Naive B cell (primary cell): ENCODE results near the gene ERC2. TPM values are rescaled to one million over a fixed set of nuclear protein-coding genes. Genes with fewer than 3 reads are reported as not detected.

Source experiments
- ATAC-seq, 2 donors: fragments of 150-1000 bp; cut with Tn5 transposase; 2 replicates each; pipeline ENCODE4 v1.10.0; 2021; ENCODE audit warnings: low read depth in 2 of 2, mild to moderate bottlenecking in 2 of 2, moderate library complexity in 2 of 2
- DNase-seq: peaks from one replicate; pipeline ENCODE4 v3.0.0; 2022
- H3K27ac Mint-ChIP-seq, 6 donors: one replicate each; pipeline ENCODE4 v1.8.0; 2020 to 2022; ENCODE audit warnings: mild to moderate bottlenecking in 6 of 6, mixed read lengths in 6 of 6, moderate library complexity in 5 of 6, inconsistent platforms in 2 of 6
- H3K27me3 Mint-ChIP-seq, 3 donors: one replicate each; pipeline ENCODE4 v1.8.0; 2021 to 2022; ENCODE audit warnings: mixed read lengths in 3 of 3, mild to moderate bottlenecking in 1 of 3
- H3K36me3 Mint-ChIP-seq, 2 donors: one replicate each; pipeline ENCODE4 v1.8.0; 2020 to 2022; ENCODE audit warnings: mixed read lengths in 2 of 2, inconsistent platforms in 1 of 2, mild to moderate bottlenecking in 1 of 2
- H3K4me1 Mint-ChIP-seq, 3 donors: one replicate each; pipeline ENCODE4 v1.8.0; 2020 to 2022; ENCODE audit warnings: mixed read lengths in 3 of 3, inconsistent platforms in 1 of 3, mild to moderate bottlenecking in 1 of 3, moderate library complexity in 1 of 3
- H3K4me3 Mint-ChIP-seq, 8 donors: one replicate each; pipeline ENCODE4 v1.8.0; 2020 to 2022; ENCODE audit warnings: mild to moderate bottlenecking in 8 of 8, mixed read lengths in 8 of 8, moderate library complexity in 8 of 8, inconsistent platforms in 2 of 8
- H3K9me3 Mint-ChIP-seq, 7 donors: one replicate each; pipeline ENCODE4 v1.8.0; 2020 to 2022; ENCODE audit warnings: mixed read lengths in 7 of 7, mild to moderate bottlenecking in 5 of 7, inconsistent platforms in 2 of 7, moderate library complexity in 1 of 7
- polyA plus RNA-seq, 6 donors: library from polyadenylated mRNA; unstranded; fragments of 300-500 nt; fragmentation: Illumina TruSeq; gene quantifications; one replicate each; pipeline ENCODE4 v1.2.3, GENCODE V29; 2021; ENCODE audit warnings: low read depth in 6 of 6

ERC2 gene
- polyA plus RNA-seq, 6 donors from 2014 or later = not detected

DNA sequence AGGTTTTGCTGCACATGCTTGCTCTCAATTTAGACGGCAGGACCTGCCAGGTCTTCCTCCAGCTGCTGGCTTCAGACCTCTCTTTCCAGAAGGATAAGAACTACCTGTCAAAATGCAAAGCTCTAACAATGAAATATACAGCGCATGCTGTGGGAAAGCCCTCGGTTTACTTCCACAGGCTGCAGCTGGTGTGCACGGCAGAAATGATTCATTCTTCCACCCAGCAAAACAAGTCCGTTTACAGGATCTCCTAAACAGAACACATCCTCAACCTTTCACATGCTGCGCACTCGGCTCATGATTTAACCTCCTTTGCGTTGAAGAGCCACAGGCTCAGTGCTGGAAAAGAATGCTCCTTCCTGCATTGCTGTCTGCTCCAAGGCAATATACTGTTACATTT lies 888.8 kb downstream of the ERC2 start:
- Mint-ChIP-seq H3K36me3 (no peaks in the 10 kb centered on the region), H3K4me1 (no peaks in the 10 kb centered on the region), H3K9me3 (peaks cover 0 to 4% (median 0%) of the 10 kb centered on the region in 7 donors)

DNA sequence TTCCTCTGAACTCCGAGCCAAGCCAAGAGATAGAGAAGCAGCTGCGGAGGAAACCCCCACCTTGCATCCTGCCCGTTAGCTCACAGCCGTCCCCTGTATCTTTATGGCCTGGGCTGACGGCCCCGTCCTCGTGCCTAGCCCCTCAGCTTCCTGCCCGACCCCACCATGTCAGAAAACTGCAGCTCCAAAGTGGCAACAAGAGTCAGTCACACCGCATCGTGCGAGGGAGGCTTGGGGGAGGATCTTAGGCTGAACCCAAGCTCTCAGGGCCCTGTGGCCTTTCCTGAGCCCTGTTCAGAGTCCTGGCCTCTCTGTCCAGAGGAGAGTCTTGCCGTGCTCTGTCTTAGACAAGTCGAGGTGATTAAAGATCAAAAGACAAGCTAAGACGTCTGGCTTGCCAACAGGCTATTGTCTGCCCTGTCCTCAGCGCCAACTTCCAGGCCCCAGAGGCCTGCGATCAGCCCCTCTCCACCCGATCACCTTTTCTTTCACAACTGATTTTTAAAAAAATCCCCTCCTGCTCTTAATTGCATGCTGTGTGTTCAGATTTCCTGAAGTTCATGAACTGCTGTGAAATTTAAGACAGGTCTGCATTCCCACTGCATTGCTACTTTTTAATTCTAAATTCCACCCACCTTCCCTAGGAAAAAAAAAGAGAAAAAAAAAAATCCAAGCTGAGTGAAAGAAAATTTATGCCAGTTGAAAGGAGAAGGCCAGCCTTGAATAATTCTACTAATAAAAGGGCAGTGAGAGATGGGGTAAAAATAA lies 891.5 kb downstream of the ERC2 start:
- H3K27me3 Mint-ChIP-seq = peaks cover under 1 to 5% (median under 1%) of the 10 kb centered on the region in 3 donors
- no peak for ATAC-seq
- no peak overlapping the region for H3K27ac Mint-ChIP-seq
- DNase-seq = no peak
- no peaks in the 10 kb centered on the region for H3K4me1 Mint-ChIP-seq
- H3K9me3 Mint-ChIP-seq = peaks cover 0 to 4% (median 0%) of the 10 kb centered on the region in 7 donors
- H3K36me3 Mint-ChIP-seq = no peaks in the 10 kb centered on the region
- H3K4me3 Mint-ChIP-seq = no peak overlapping the region

More for the DNA sequence above, 888.8 kb downstream of the ERC2 start:
- ATAC-seq (no peak), DNase-seq (no peak)
- no peak overlapping the region for H3K27ac Mint-ChIP-seq
- H3K27me3 Mint-ChIP-seq = no peaks in the 10 kb centered on the region
- no peak overlapping the region for H3K4me3 Mint-ChIP-seq

GRCh38 chr3:55574671-55575070 lies 893.6 kb downstream of the ERC2 start:
- Mint-ChIP-seq H3K36me3 (no peaks in the 10 kb centered on the region), H3K27ac (no peak overlapping the region), H3K27me3 (peaks cover 8 to 15% (median 8%) of the 10 kb centered on the region in 3 donors), H3K9me3 (peaks cover 0 to 1% (median 0%) of the 10 kb centered on the region in 7 donors), H3K4me3 (no peak overlapping the region), H3K4me1 (no peaks in the 10 kb centered on the region)
- no peak for DNase-seq
- ATAC-seq = no peak

DNA sequence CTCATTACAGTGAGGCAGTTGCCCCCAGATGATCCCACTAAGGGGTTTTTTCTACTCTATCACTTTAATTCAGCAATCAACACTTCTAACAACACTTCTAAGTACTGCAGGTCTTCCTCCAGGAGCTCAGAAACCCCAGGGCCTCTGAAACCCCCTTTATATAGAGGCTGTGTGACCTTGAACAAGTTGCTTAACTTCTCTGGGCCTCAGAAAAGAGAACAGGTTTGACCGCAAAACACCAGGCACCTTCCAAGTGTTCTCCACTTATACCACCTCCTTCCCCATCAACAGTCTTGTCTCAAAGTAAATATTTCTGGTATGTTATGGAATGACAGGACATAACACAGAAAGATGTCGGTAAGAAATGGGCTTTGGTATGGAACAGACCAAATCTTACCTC lies 895.5 kb downstream of the ERC2 start:
- Mint-ChIP-seq H3K27me3 (peaks cover 8 to 15% (median 14%) of the 10 kb centered on the region in 3 donors), H3K9me3 (peaks cover 0 to 5% (median 1%) of the 10 kb centered on the region in 7 donors), H3K36me3 (no peaks in the 10 kb centered on the region), H3K4me1 (no peaks in the 10 kb centered on the region), H3K27ac (no peak overlapping the region), H3K4me3 (no peak overlapping the region)
- DNase-seq = no peak
- ATAC-seq = no peak

- ATAC-seq (no peak), DNase-seq (no peak)
- Mint-ChIP-seq H3K9me3 (peaks cover 0 to 11% (median 2%) of the 10 kb centered on the region in 7 donors), H3K27ac (no peak overlapping the region), H3K27me3 (peaks cover 11 to 15% (median 14%) of the 10 kb centered on the region in 3 donors), H3K4me1 (no peaks in the 10 kb centered on the region), H3K4me3 (no peak overlapping the region), H3K36me3 (no peaks in the 10 kb centered on the region)
These were observed 896.4 kb downstream of the ERC2 start for GRCh38 chr3:55571913-55572312.

DNA sequence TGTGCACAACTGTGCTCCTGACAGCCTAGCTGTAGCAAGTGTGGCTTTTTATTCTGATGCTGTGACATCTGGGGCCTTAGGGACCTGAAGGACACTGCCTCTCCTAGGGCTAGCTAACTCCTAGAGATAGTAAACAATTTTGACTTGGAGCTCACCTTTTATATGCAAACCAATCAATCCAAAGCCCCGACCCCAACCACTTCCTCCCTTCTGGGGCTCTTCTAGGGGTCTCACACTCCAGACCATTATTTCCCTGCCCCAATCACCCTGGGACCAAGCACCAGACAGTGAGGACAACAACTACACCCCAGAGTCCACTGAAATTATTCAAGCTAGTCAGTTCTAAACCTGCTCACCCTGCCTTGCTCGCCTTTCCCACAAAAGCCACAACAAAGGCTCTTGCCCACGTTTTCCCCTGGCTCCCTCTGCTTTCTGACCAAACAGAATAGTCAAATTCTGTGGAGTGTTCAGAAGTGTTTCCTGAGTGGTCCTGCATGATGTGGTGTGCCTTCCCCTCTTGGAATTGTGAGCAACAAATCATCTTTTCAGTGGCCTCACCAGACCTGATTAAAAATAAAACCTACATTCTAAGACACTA lies 897.0 kb downstream of the ERC2 start:
- Mint-ChIP-seq H3K4me1 (no peaks in the 10 kb centered on the region), H3K27me3 (peaks cover 12 to 15% (median 14%) of the 10 kb centered on the region in 3 donors), H3K36me3 (no peaks in the 10 kb centered on the region), H3K4me3 (no peak overlapping the region), H3K27ac (no peak overlapping the region), H3K9me3 (peaks cover 0 to 11% (median 2%) of the 10 kb centered on the region in 7 donors)
- no peak for ATAC-seq
- no peak for DNase-seq

GRCh38 chr3:55570271-55570711 lies 898.0 kb downstream of the ERC2 start:
- Mint-ChIP-seq H3K4me1 (no peaks in the 10 kb centered on the region), H3K27me3 (peaks cover 12 to 15% (median 14%) of the 10 kb centered on the region in 3 donors), H3K4me3 (no peak overlapping the region), H3K9me3 (peaks cover 0 to 11% (median 2%) of the 10 kb centered on the region in 7 donors), H3K36me3 (no peaks in the 10 kb centered on the region), H3K27ac (peak overlapping the region in 1 of 6 donors; percentile 36)
- DNase-seq = no peak
- no peak for ATAC-seq

DNA sequence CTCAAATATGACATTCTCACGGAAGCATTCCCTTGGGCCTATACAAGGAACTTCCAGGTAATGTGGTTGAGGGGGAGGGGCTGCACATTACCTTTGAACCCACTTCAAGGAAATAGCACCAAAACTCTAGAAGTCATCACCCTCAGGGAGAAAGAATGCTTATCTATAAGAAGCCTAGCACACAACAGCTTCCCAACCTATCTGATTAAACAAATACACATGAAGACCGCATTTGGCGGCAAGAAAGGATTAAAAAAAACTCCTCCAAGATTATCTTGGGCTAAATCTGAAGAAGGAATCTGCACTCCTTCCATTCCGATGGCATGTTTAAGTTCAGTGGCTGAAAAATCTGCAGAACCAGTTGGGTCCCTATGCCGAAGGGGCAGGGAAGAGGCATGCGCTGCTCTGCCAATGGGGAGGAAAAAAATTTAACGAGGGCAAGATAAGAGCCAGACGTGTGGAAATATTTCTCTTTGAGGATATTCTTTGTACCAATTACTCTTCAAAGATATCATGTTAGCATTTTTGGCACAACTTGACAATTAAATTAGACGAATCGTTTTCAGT lies 899.2 kb downstream of the ERC2 start:
- H3K9me3 Mint-ChIP-seq = peaks cover 0 to 11% (median 2%) of the 10 kb centered on the region in 7 donors
- peaks cover 12 to 15% (median 14%) of the 10 kb centered on the region in 3 donors for H3K27me3 Mint-ChIP-seq
- DNase-seq (no peak), ATAC-seq (no peak)
- no peaks in the 10 kb centered on the region for H3K4me1 Mint-ChIP-seq
- no peaks in the 10 kb centered on the region for H3K36me3 Mint-ChIP-seq
- no peak overlapping the region for H3K27ac Mint-ChIP-seq
- H3K4me3 Mint-ChIP-seq = no peak overlapping the region

DNA sequence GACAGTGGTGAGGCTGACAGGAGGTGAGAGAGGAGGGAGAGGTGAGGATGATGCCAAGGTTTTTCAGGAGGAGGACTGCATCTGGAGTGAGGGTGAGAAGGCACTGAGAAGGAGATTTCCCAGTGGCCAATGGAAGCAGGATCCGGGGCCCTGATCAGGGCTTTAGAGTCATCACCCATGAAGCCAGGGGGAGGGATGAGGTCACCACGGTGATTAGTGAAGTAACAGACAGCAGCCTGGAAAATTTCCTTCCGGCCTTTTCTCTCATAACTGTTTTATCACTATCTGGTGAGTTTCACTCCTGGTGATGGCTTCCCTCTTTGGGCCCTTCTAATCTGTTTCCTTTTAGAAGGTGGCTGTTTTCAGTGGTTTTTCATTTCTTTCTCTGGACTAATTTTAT lies 900.7 kb downstream of the ERC2 start:
- Mint-ChIP-seq H3K36me3 (no peaks in the 10 kb centered on the region), H3K4me3 (no peak overlapping the region), H3K27me3 (peaks cover 11 to 14% (median 12%) of the 10 kb centered on the region in 3 donors), H3K27ac (peak overlapping the region in 1 of 6 donors; percentile 21), H3K4me1 (no peaks in the 10 kb centered on the region), H3K9me3 (peaks cover 0 to 11% (median 3%) of the 10 kb centered on the region in 7 donors)
- ATAC-seq (no peak), DNase-seq (no peak)

- no peaks in the 10 kb centered on the region for H3K4me1 Mint-ChIP-seq
- H3K9me3 Mint-ChIP-seq = peaks cover 0 to 11% (median 3%) of the 10 kb centered on the region in 7 donors
- no peak overlapping the region for H3K27ac Mint-ChIP-seq
- H3K36me3 Mint-ChIP-seq = no peaks in the 10 kb centered on the region
- no peak overlapping the region for H3K4me3 Mint-ChIP-seq
- ATAC-seq (no peak), DNase-seq (no peak)
- peaks cover 11 to 14% (median 12%) of the 10 kb centered on the region in 3 donors for H3K27me3 Mint-ChIP-seq
These were observed 901.1 kb downstream of the ERC2 start for GRCh38 chr3:55567121-55567520.

DNA sequence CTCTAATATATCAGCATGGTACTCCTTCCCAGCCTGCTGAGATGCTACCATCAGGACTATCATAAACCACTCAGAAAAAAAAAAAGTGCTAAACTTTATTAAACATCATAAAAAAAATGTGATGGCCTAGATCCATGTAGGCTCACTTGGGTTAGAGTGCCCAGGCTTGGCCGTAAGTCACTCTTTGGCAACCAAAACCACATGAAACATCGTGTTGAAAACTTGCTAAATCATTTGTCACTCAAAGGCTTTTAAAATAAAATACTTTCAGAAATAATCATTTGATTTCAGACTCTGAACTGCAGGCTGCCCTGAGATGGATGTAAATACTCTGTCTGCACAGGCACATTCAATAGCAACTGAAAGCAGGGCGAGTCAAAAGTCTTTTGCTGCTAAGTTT lies 902.7 kb downstream of the ERC2 start:
- H3K4me1 Mint-ChIP-seq = no peaks in the 10 kb centered on the region
- no peak overlapping the region for H3K4me3 Mint-ChIP-seq
- DNase-seq (no peak), ATAC-seq (no peak)
- peaks cover 0 to 6% (median 4%) of the 10 kb centered on the region in 3 donors for H3K27me3 Mint-ChIP-seq
- H3K9me3 Mint-ChIP-seq = peaks cover 0 to 11% (median 3%) of the 10 kb centered on the region in 7 donors
- no peaks in the 10 kb centered on the region for H3K36me3 Mint-ChIP-seq
- H3K27ac Mint-ChIP-seq = no peak overlapping the region

- H3K4me3 Mint-ChIP-seq = no peak overlapping the region
- H3K4me1 Mint-ChIP-seq = no peaks in the 10 kb centered on the region
- H3K9me3 Mint-ChIP-seq = peaks cover 0 to 11% (median 3%) of the 10 kb centered on the region in 7 donors
- DNase-seq (no peak), ATAC-seq (no peak)
- H3K27me3 Mint-ChIP-seq = peaks cover 0 to 6% (median 4%) of the 10 kb centered on the region in 3 donors
- no peak overlapping the region for H3K27ac Mint-ChIP-seq
- H3K36me3 Mint-ChIP-seq = no peaks in the 10 kb centered on the region
These were observed 903.5 kb downstream of the ERC2 start for GRCh38 chr3:55564726-55565125.

GRCh38 chr3:55562700-55563099 lies 905.6 kb downstream of the ERC2 start:
- Mint-ChIP-seq H3K36me3 (no peaks in the 10 kb centered on the region), H3K4me1 (no peaks in the 10 kb centered on the region), H3K27me3 (peaks cover 0 to 4% (median 0%) of the 10 kb centered on the region in 3 donors), H3K9me3 (peaks cover 0 to 6% (median 2%) of the 10 kb centered on the region in 7 donors), H3K4me3 (no peak overlapping the region), H3K27ac (no peak overlapping the region)
- ATAC-seq (no peak), DNase-seq (no peak)
